H1 (cell line): Measurements from ENCODE around the gene FOXN4. TPM values are rescaled to one million over a fixed set of nuclear protein-coding genes. Genes with fewer than 3 reads are reported as not detected.

ENCODE experiments used
- ASH2L ChIP-seq: fragments of 200-600, 300-600 bp; sonication (generic); IDR thresholded peaks from one replicate; pipeline ENCODE4 v1.7.1; 2017; ENCODE audit warnings: low read length
- ATF3 ChIP-seq: IDR thresholded peaks from 2 replicates; pipeline ENCODE4 v1.6.1; 2011; ENCODE audit warnings: low read depth, mild to moderate bottlenecking, low read length; ENCODE audit not compliant: insufficient read depth
- BCL11A ChIP-seq, 2 experiments: IDR thresholded peaks; one replicate each; pipeline ENCODE4 v1.6.1; 2011; ENCODE audit warnings: low read depth in 2 of 2, low read length in 2 of 2, mild to moderate bottlenecking in 2 of 2
- CHD1 ChIP-seq: IDR thresholded peaks from 2 replicates; pipeline ENCODE4 v1.6.1; 2012; ENCODE audit warnings: low read depth, low read length, improper control_type of control experiment
- POLR2A ChIP-seq, 2 experiments: IDR thresholded peaks; 1 replicate in 1 of 2; 2 replicates in 1 of 2; pipeline ENCODE4 v1.6.1; 2011; ENCODE audit warnings: low read depth in 2 of 2, low read length in 2 of 2, mild to moderate bottlenecking in 2 of 2; ENCODE audit errors: control extremely low read depth in 1 of 2
- POU5F1 ChIP-seq: IDR thresholded peaks from 2 replicates; pipeline ENCODE4 v1.6.1; 2011; ENCODE audit warnings: low read depth, mild to moderate bottlenecking, low read length, moderate library complexity
- RNF2 ChIP-seq: fragments of 200-900, 300-1000 bp; sonication (generic); IDR thresholded peaks from 2 replicates; pipeline ENCODE4 v1.7.1; 2016; ENCODE audit warnings: borderline replicate concordance, low read depth, mild to moderate bottlenecking, antibody characterized with exemption, low read length; ENCODE audit not compliant: poor library complexity, severe bottlenecking; ENCODE audit errors: missing control alignments
- SIX5 ChIP-seq: IDR thresholded peaks from 2 replicates; pipeline ENCODE4 v1.6.1; 2011; ENCODE audit warnings: mild to moderate bottlenecking, low read depth, low read length
- polyA plus RNA-seq, 7 experiments: library from polyadenylated mRNA; depleted of rRNA in 3 of 7; stranded (reverse) in 5 of 7; unstranded in 2 of 7; fragments of >200 nt in 5 of 7; fragments of 200-250 nt in 2 of 7; gene quantifications; 1 replicate in 5 of 7; 2 replicates in 1 of 7; 4 replicates in 1 of 7; pipeline versions ENCODE4 v1.2.1 to v1.2.3, GENCODE V29; 2011 to 2013; ENCODE audit warnings: missing spikeins in 2 of 7, mixed read lengths in 2 of 7
- total RNA-seq: library from RNA; stranded (reverse); fragmentation: NEBNext Ultra II Directional; extraction: Animal tissue kit (Norgen Biotek cat#: 25700); gene quantifications from 2 replicates; pipeline ENCODE4 v1.2.1, GENCODE V29; 2021
- TF ChIP-seq, protein P1 (sequence below): fragments of 300-600 bp; sonication (generic); IDR thresholded peaks from 2 replicates; pipeline ENCODE4 v1.7.1; 2012; ENCODE audit warnings: low read length, moderate library complexity, mild to moderate bottlenecking, inconsistent platforms; ENCODE audit not compliant: insufficient replicate concordance
- TF ChIP-seq, protein P2 (sequence below): IDR thresholded peaks from 2 replicates; pipeline ENCODE4 v1.6.1; 2012; ENCODE audit warnings: low read length, inconsistent platforms

The FOXN4 gene
- total and polyA plus RNA-seq, 2 of the 8 experiments (the other 6 are each of a cell fraction or from before 2014, with no cell fraction given): 0.26 to 0.29 TPM

- TF ChIP-seq, protein P1, sequence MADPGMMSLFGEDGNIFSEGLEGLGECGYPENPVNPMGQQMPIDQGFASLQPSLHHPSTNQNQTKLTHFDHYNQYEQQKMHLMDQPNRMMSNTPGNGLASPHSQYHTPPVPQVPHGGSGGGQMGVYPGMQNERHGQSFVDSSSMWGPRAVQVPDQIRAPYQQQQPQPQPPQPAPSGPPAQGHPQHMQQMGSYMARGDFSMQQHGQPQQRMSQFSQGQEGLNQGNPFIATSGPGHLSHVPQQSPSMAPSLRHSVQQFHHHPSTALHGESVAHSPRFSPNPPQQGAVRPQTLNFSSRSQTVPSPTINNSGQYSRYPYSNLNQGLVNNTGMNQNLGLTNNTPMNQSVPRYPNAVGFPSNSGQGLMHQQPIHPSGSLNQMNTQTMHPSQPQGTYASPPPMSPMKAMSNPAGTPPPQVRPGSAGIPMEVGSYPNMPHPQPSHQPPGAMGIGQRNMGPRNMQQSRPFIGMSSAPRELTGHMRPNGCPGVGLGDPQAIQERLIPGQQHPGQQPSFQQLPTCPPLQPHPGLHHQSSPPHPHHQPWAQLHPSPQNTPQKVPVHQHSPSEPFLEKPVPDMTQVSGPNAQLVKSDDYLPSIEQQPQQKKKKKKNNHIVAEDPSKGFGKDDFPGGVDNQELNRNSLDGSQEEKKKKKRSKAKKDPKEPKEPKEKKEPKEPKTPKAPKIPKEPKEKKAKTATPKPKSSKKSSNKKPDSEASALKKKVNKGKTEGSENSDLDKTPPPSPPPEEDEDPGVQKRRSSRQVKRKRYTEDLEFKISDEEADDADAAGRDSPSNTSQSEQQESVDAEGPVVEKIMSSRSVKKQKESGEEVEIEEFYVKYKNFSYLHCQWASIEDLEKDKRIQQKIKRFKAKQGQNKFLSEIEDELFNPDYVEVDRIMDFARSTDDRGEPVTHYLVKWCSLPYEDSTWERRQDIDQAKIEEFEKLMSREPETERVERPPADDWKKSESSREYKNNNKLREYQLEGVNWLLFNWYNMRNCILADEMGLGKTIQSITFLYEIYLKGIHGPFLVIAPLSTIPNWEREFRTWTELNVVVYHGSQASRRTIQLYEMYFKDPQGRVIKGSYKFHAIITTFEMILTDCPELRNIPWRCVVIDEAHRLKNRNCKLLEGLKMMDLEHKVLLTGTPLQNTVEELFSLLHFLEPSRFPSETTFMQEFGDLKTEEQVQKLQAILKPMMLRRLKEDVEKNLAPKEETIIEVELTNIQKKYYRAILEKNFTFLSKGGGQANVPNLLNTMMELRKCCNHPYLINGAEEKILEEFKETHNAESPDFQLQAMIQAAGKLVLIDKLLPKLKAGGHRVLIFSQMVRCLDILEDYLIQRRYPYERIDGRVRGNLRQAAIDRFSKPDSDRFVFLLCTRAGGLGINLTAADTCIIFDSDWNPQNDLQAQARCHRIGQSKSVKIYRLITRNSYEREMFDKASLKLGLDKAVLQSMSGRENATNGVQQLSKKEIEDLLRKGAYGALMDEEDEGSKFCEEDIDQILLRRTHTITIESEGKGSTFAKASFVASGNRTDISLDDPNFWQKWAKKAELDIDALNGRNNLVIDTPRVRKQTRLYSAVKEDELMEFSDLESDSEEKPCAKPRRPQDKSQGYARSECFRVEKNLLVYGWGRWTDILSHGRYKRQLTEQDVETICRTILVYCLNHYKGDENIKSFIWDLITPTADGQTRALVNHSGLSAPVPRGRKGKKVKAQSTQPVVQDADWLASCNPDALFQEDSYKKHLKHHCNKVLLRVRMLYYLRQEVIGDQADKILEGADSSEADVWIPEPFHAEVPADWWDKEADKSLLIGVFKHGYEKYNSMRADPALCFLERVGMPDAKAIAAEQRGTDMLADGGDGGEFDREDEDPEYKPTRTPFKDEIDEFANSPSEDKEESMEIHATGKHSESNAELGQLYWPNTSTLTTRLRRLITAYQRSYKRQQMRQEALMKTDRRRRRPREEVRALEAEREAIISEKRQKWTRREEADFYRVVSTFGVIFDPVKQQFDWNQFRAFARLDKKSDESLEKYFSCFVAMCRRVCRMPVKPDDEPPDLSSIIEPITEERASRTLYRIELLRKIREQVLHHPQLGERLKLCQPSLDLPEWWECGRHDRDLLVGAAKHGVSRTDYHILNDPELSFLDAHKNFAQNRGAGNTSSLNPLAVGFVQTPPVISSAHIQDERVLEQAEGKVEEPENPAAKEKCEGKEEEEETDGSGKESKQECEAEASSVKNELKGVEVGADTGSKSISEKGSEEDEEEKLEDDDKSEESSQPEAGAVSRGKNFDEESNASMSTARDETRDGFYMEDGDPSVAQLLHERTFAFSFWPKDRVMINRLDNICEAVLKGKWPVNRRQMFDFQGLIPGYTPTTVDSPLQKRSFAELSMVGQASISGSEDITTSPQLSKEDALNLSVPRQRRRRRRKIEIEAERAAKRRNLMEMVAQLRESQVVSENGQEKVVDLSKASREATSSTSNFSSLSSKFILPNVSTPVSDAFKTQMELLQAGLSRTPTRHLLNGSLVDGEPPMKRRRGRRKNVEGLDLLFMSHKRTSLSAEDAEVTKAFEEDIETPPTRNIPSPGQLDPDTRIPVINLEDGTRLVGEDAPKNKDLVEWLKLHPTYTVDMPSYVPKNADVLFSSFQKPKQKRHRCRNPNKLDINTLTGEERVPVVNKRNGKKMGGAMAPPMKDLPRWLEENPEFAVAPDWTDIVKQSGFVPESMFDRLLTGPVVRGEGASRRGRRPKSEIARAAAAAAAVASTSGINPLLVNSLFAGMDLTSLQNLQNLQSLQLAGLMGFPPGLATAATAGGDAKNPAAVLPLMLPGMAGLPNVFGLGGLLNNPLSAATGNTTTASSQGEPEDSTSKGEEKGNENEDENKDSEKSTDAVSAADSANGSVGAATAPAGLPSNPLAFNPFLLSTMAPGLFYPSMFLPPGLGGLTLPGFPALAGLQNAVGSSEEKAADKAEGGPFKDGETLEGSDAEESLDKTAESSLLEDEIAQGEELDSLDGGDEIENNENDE: no peak
- no peak for TF ChIP-seq ATF3
- no peak for TF ChIP-seq ASH2L
- no peak for TF ChIP-seq SIX5
- no peak for TF ChIP-seq BCL11A (IDR thresholded peaks at IDR 0.05; ENCODE audit: low read depth in 2 of 2, low read length in 2 of 2)
- TF ChIP-seq, protein P2, sequence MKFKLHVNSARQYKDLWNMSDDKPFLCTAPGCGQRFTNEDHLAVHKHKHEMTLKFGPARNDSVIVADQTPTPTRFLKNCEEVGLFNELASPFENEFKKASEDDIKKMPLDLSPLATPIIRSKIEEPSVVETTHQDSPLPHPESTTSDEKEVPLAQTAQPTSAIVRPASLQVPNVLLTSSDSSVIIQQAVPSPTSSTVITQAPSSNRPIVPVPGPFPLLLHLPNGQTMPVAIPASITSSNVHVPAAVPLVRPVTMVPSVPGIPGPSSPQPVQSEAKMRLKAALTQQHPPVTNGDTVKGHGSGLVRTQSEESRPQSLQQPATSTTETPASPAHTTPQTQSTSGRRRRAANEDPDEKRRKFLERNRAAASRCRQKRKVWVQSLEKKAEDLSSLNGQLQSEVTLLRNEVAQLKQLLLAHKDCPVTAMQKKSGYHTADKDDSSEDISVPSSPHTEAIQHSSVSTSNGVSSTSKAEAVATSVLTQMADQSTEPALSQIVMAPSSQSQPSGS: no peak
- TF ChIP-seq RNF2: no peak
- TF ChIP-seq CHD1: no peak
- no peak for TF ChIP-seq POLR2A (IDR thresholded peaks at IDR 0.05; ENCODE audit: control extremely low read depth in 1 of 2, low read depth in 2 of 2, low read length in 2 of 2)
- TF ChIP-seq POU5F1: no peak
Observed at GRCh38 chr12:109259545-109259895, 49.6 kb downstream of the FOXN4 start (continued).
